Lower leg skin (tissue), 4 donors: ENCODE measurements around the gene ARHGEF26. TPM values are rescaled to one million over a fixed set of nuclear protein-coding genes. Genes with fewer than 3 reads are reported as not detected.

ENCODE experiments used
- DNase-seq, 2 donors: peaks; one replicate each; pipeline ENCODE4 v3.0.0-alpha.2; 2019; ENCODE audit warnings: low spot score in 2 of 2
- H3K4me3 ChIP-seq: fragments of 200-600 bp; sonication (generic); 2 replicates; pipeline ENCODE4 v1.5.1; 2017; ENCODE audit warnings: mild to moderate bottlenecking, low read depth; ENCODE audit not compliant: poor library complexity, severe bottlenecking
- POLR2A ChIP-seq, 2 donors: fragments of 450-650 bp; IDR thresholded peaks; one replicate each; pipeline ENCODE4 v1.6.1; 2016 to 2017; ENCODE audit warnings: antibody characterized with exemption in 2 of 2, mild to moderate bottlenecking in 1 of 2, moderate library complexity in 1 of 2
- WGBS, 2 donors: methylation state at CpG; one replicate each; pipeline ENCODE4 v1.1.5; 2018; 5-methylcytosine and 5-hydroxymethylcytosine counted together
- intact Hi-C: fragments of 100-400 bp; cut with DNase I; formaldehyde crosslinking; loops from one replicate; pipeline ENCODE4 v1.15.0; 2023; ENCODE audit warnings: low total_unique reads
- total RNA-seq, 4 donors: library from RNA; depleted of rRNA; stranded (reverse); fragments of >200 nt; gene quantifications; one replicate each; pipeline ENCODE4 v1.1.0, GENCODE V29; 2016
- TF ChIP-seq, protein P1 (sequence below), 3 donors: fragments of 450-650 bp; IDR thresholded peaks; one replicate each; pipeline ENCODE4 v1.5.1; 2016; ENCODE audit warnings: antibody characterized with exemption in 3 of 3, mild to moderate bottlenecking in 3 of 3, moderate library complexity in 2 of 3

The ARHGEF26 gene
- total RNA-seq, 4 donors from 2014 or later, result 29.6 to 36.8 (median 33.1) TPM

DNA sequence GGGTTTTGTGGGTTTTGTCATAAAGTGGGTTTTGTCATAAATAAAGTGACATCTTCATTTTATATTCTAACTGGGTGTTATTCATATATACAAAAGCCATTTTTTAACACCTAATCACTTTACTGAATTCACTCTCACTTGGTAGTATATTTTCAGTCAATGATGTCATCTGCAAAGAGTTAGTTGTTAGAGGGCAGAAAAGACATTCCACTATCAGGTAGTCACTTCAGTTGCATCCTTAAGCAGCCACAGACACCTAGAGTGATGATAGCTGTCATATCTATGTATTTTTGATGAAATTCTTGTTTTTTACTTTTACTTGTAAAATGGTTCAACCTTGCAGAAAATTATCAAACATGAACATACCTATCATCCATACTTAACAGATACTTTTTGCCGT lies 114.1 kb downstream of the ARHGEF26 start:
- intact Hi-C loops, result no loop called here
- WGBS, 2 donors, result 100% methylated on average over 1 of the region's 1 CpG
- no peak for TF ChIP-seq POLR2A (IDR thresholded peaks at IDR 0.05)
- TF ChIP-seq, protein P1, sequence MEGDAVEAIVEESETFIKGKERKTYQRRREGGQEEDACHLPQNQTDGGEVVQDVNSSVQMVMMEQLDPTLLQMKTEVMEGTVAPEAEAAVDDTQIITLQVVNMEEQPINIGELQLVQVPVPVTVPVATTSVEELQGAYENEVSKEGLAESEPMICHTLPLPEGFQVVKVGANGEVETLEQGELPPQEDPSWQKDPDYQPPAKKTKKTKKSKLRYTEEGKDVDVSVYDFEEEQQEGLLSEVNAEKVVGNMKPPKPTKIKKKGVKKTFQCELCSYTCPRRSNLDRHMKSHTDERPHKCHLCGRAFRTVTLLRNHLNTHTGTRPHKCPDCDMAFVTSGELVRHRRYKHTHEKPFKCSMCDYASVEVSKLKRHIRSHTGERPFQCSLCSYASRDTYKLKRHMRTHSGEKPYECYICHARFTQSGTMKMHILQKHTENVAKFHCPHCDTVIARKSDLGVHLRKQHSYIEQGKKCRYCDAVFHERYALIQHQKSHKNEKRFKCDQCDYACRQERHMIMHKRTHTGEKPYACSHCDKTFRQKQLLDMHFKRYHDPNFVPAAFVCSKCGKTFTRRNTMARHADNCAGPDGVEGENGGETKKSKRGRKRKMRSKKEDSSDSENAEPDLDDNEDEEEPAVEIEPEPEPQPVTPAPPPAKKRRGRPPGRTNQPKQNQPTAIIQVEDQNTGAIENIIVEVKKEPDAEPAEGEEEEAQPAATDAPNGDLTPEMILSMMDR (IDR thresholded peaks at IDR 0.05), result no peak
- no peak for DNase-seq
- H3K4me3 ChIP-seq, result no peak overlapping the region

DNA sequence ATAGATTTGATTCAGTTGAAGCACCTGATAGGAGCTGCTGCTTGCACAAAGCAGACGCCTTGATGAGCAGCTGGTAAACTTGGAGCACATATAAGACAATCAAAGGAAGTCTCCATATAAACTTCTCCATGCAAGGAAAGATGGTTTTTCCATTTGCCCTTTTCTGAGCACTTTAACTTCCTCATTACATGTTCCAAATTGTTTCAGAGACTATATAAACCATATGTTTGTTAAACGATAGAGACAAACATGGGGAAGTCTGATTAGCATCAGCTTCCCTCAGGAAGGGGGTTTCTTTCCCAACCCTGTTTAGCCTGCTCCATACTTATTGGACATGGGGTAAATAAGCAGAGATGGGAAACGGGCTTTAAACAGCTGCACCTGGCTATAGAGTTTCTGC lies 115.1 kb downstream of the ARHGEF26 start:
- intact Hi-C loops, result no loop called here
- 68 to 72% methylated on average over 3 of the region's 3 CpGs for WGBS, 2 donors
- no peak for DNase-seq
- TF ChIP-seq, protein P1 (IDR thresholded peaks at IDR 0.05), result no peak
- TF ChIP-seq POLR2A (IDR thresholded peaks at IDR 0.05), result no peak
- H3K4me3 ChIP-seq, result no peak overlapping the region

DNA sequence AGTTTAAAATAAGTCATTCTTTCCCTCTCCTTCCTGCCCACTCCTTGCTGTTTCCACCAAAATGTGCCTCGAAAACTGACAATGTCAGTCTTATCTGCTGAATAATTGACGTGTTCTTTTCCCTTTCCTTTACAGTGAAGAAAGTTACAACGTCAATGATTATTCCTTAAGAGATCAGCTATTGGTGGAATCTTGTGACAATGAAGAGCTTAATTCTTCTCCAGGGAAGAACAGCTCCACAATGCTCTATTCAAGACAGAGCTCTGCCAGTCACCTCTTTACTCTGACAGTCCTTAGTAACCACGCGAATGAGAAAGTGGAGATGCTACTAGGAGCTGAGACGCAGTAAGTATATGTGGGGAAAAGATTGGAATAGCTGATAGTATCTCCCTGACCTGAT lies 119.0 kb downstream of the ARHGEF26 start:
- intact Hi-C loops, result no loop called here
- TF ChIP-seq, protein P1 (IDR thresholded peaks at IDR 0.05), result no peak
- no peak for TF ChIP-seq POLR2A (IDR thresholded peaks at IDR 0.05)
- no peak for DNase-seq
- WGBS, 2 donors, result 91 to 92% methylated on average over 6 of the region's 6 CpGs
- H3K4me3 ChIP-seq, result no peak overlapping the region

DNA sequence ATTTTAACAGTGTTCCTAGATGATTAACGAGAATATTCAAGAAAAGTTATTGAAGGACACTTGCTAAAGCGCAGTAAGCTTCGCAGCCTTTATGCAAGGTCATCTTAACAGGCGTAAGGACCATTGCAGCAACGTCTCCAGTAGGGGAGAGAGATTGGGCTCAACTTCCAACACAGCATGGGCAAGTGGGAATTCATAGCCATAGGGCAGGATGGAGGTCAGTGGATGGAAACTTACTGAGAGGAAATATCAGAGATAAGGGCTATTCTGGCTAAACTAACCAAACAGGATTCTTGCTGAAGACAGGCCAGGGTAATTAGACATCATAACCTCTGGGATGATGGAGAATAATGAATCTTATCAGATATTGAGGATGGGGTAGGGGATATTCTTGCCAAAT lies 120.3 kb downstream of the ARHGEF26 start:
- no peak for DNase-seq
- TF ChIP-seq POLR2A (IDR thresholded peaks at IDR 0.05), result no peak
- TF ChIP-seq, protein P1 (IDR thresholded peaks at IDR 0.05), result no peak
- WGBS, 2 donors, result 88 to 91% methylated on average over 5 of the region's 5 CpGs
- H3K4me3 ChIP-seq, result no peak overlapping the region
- intact Hi-C loops, result no loop called here

DNA sequence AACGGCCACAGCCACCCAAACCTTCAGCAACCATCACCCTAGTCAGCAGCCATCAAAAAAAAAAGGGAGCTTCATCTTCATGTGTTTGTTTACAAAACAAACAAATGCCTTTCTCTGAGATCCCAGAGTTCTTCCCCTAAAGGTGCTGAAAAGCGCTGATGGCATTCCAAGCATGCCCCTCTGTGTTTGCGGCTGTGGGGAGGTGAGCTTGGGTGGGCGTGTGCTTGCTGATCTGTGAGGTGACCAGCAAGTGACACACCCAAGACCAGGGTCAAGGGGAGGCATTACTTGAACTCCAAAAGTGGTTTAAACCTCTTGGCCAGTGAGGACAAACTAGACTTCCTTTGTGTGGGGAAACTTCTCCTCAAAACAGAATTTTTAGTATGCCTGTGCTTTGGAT lies 121.6 kb downstream of the ARHGEF26 start:
- WGBS, 2 donors, result 89% methylated on average over 4 of the region's 4 CpGs
- TF ChIP-seq, protein P1 (IDR thresholded peaks at IDR 0.05), result no peak
- TF ChIP-seq POLR2A (IDR thresholded peaks at IDR 0.05), result no peak
- H3K4me3 ChIP-seq, result no peak overlapping the region
- intact Hi-C loops, result no loop called here
- DNase-seq, result no peak

DNA sequence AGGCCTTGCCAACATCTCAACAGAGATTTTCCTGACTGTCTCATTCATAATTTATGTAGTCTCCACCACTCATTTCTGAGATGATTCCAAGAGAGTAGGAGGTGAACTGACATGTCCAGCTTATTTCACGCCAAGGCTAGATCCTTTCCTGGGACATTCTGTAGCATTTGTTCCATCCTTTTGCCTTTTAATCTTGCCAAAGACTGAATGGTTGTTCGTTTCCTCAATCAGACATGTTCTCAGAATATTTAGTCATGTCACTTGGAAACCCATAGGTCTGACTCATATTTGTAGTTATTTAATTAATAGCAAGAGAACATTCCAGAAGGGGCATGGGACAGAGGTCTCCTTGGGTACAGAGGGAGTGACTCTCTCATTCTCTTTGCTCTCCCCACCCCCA lies 122.2 kb downstream of the ARHGEF26 start:
- no peak overlapping the region for H3K4me3 ChIP-seq
- TF ChIP-seq, protein P1 (IDR thresholded peaks at IDR 0.05), result no peak
- no peak for TF ChIP-seq POLR2A (IDR thresholded peaks at IDR 0.05)
- DNase-seq, result no peak
- WGBS, 2 donors, result 15 to 26% methylated on average over 2 of the region's 2 CpGs
- intact Hi-C loops, result no loop called here
